ENCODE data around the gene SPAG4. TPM values are rescaled to one million over a fixed set of nuclear protein-coding genes. Genes with fewer than 3 reads are reported as not detected.

Gene SPAG4
- total RNA-seq, 1 experiment from 2014 or later: 18.1 TPM

GRCh38 chr20:35657271-35657670, 41.6 kb downstream of the SPAG4 start:
- no peak for DNase-seq (ENCODE audit: low spot score)

GRCh38 chr20:35660122-35660937, 44.7 kb downstream of the SPAG4 start:
- no peak for DNase-seq (ENCODE audit: low spot score)

GRCh38 chr20:35661053-35661452, 45.4 kb downstream of the SPAG4 start:
- no peak for DNase-seq (ENCODE audit: low spot score)

GRCh38 chr20:35661908-35662307, 46.3 kb downstream of the SPAG4 start:
- no peak for DNase-seq (ENCODE audit: low spot score)

- no peak for DNase-seq (ENCODE audit: low spot score)
Measured at GRCh38 chr20:35662551-35662950, 46.9 kb downstream of the SPAG4 start.

GRCh38 chr20:35663516-35664465, 48.2 kb downstream of the SPAG4 start:
- peak; percentile 79 for DNase-seq (ENCODE audit: low spot score)

GRCh38 chr20:35664466-35665206, 49.0 kb downstream of the SPAG4 start, which contains the start of the genes CPNE1 and RBM12:
Gene CPNE1 (minus strand): TSS chr20:35664900. CDS start chr20:35632923, 31,977 bp downstream.
Gene RBM12 (minus strand): TSS chr20:35664900. CDS start chr20:35655322, 9,578 bp downstream.
- peak; percentile 98 for DNase-seq (ENCODE audit: low spot score)

GRCh38 chr20:35665949-35666288, 50.3 kb downstream of the SPAG4 start:
- no peak for DNase-seq (ENCODE audit: low spot score)

- DNase-seq (ENCODE audit: low spot score): no peak
Measured at GRCh38 chr20:35669221-35669620, 53.6 kb downstream of the SPAG4 start.

- no peak for DNase-seq (ENCODE audit: low spot score)
Measured at GRCh38 chr20:35669681-35670080, 54.1 kb downstream of the SPAG4 start.

Small RNA genes lying within 50 kb of the gene (small RNA-seq; reads per million reads assigned to genes)
- gene RNU6-759P (not detected), gene RPL37P1 (not detected)

Other genes starting within 250 kb of the SPAG4 start
- gene UQCC1, start 203.9 kb upstream of the SPAG4 start, total RNA-seq (2014; rRNA removed; shearing (Covaris generic)): 39.1 and 57.3 TPM in 2 replicates
- gene GDF5, start 177.6 kb upstream of the SPAG4 start, total RNA-seq (2014; rRNA removed; shearing (Covaris generic)): not detected in 2 replicates
- gene CEP250, start 160.2 kb upstream of the SPAG4 start, total RNA-seq (2014; rRNA removed; shearing (Covaris generic)): 19.2 and 30.2 TPM in 2 replicates
- not detected in 2 replicates for gene C20orf173, start 86.2 kb upstream of the SPAG4 start, total RNA-seq (2014; rRNA removed; shearing (Covaris generic))
- gene ERGIC3, start 73.8 kb upstream of the SPAG4 start, total RNA-seq (2014; rRNA removed; shearing (Covaris generic)): 391 and 426 TPM in 2 replicates
- gene CPNE1, start 49.1 kb downstream of the SPAG4 start, total RNA-seq (2014; rRNA removed; shearing (Covaris generic)): 390 and 417 TPM in 2 replicates
- gene RBM12, start 49.1 kb downstream of the SPAG4 start, total RNA-seq (2014; rRNA removed; shearing (Covaris generic)): 54.8 and 55.4 TPM in 2 replicates
- gene NFS1, start 83.5 kb downstream of the SPAG4 start, total RNA-seq (2014; rRNA removed; shearing (Covaris generic)): 132 and 139 TPM in 2 replicates
- gene ROMO1, start 83.6 kb downstream of the SPAG4 start, total RNA-seq (2014; rRNA removed; shearing (Covaris generic)): 653 and 669 TPM in 2 replicates
- 390 and 396 TPM in 2 replicates for gene RBM39, start 126.4 kb downstream of the SPAG4 start, total RNA-seq (2014; rRNA removed; shearing (Covaris generic))
- 39.0 and 47.2 TPM in 2 replicates for gene PHF20, start 156.2 kb downstream of the SPAG4 start, total RNA-seq (2014; rRNA removed; shearing (Covaris generic))

All from HT-29 (cell line).